GM18499 (cell line): ENCODE results near the gene TMTC4.

Source experiments
- ATAC-seq: cut with Tn5 transposase; IDR thresholded peaks from one replicate; pipeline ENCODE4 v1.9.1; 2021; ENCODE audit warnings: moderate number of reproducible peaks; ENCODE audit not compliant: insufficient read depth, unreplicated experiment

The TMTC4 gene

DNA sequence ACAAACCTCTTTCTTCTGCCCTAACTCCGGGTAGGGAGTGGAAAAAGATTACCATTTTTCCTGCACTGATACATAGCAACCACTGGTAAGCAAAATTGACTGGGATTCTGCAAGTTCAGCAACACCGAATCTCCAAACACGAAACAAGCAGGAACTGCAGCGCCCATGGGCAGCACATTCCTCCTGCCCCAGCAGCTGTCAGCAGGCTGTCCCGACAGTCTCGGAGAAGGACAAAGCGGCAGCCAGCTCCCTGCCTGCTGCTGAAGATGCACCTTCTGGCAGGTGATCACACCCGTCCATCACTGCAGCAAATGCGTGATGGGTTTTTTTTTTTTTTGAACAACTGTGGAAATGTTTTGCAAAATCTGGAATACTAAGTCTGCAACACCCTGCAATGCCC, 6.7 kb downstream of the TMTC4 start:
- ATAC-seq: no peak

GRCh38 chr13:100666124-100666523, 8.5 kb downstream of the TMTC4 start:
- ATAC-seq: no peak

- no peak for ATAC-seq
These were observed 9.2 kb downstream of the TMTC4 start for GRCh38 chr13:100665403-100665802.

DNA sequence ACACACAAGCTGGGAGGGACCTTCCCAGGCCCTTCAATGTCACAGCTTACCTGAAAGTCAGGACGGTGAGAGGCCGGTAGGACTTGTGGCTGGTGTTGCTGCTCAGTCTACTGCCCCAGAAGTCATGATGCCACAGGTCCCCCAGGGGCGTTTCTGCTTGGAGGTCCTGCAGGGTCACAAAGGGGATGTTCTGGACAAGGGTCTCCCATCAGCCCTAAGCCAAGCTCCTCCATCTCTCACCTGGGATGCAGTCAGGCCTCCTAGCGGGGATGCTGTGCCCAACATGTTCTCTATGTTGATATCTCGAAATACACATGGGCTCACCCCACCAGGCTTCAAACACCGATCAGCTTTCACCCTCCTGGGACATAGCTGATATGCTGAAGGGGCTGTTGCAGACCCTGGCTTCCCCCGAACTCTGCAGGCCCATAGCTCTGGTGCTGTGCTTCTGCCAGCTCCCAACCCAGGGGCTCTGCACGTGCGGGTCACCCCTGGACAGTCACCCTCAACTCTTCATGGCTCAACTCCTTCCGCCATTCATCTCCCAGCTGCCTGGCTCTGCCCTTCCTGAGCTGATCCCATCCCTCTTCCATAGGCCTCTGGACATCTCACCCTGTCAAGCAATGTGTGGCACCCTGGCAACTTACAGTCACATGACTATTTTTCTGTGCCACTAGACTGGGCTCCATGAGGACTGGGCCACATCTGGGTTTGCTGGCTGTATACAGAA, 10.3 kb downstream of the TMTC4 start:
- no peak for ATAC-seq

DNA sequence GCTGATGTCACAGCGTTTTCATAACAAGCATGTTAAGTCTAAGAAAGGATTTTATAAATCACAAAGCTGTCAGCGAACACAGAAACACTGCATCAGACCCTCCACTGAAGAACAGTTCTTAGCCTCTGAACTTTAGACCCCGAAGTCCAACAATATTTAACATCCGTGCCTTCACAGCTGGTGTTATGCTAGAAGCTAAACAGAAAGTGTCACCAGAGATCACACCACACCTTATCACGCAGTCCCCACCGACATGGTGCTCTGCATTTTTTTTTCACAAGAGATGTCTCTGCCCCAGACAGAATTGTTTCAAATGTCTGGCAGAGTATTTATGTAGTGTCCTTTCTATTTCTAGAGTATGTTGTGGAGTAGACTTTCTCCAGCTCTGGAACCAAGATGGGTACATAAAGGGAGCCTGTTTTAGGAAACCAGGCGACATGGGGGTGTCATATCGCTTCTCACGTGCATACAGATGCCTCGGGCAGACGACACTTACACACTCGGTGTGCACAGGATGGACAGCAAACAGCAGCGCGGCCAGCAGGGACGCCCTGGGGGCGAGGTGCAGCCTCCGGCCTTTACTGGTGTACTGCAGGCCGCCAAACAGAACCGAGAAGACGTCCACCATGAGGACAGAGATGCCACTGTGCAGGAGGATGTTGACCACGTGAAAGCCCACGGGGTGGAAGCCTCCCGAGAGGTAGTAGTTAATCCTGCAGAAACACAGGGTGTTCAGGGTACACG, 12.0 kb downstream of the TMTC4 start:
- no peak for ATAC-seq

DNA sequence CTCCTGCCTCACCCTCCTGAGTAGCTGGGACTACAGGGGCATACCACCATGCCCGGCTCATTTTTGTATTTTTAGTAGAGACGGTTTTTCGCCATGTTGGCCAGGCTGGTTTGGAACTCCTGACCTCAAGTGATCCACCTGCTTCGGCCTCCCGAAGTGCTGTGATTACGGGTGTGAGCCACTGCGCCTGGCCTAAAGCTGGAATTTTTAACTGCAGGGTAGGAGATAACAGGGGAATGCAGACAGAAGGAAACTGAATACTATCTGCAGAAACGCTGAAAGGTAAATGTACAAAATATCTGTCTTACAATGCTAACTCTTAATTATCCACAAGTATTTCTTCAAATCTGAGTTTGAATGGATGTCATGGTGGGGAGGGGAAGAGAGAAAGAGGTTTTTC, 13.8 kb downstream of the TMTC4 start:
- ATAC-seq: no peak

DNA sequence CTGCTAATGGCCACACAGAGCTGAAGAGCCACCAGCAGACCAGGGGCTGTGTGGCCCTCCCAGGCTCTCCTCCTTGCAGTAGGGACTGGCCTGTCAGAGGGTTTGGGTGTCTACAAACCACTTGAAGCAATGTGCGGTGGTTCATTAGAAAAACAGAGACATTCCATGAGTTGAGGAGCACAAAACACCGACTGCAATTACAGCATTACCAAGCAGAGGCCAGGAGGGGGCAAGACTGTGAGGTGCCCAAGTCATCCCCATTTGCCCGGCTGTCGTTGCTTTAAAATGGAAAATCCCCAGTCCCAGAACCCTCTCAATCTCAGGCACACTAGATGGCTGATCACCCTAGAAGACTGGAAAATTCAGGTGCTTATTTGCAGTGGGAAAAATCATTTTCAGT, 15.0 kb downstream of the TMTC4 start:
- no peak for ATAC-seq

DNA sequence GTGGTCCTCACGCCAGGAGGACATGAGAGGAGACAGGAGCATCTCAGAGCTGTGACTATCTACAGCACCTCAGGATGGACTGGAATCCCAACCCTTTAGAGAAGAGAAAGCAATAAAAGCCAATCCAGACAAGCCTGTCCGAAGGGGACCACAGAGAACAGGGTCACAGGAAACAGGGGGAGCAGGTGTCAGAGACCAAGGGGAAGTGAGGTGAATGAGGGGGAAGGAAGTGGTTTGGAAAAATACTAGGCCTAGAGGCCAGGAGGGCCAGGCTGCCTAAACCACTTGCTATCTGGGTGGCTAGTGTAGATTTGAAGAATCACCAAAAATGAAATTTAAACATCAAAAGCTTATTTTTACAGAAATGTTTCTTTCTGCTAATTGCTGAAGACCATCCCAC, 16.2 kb downstream of the TMTC4 start:
- ATAC-seq: peak; percentile 74

- no peak for ATAC-seq
These were observed 16.7 kb downstream of the TMTC4 start for GRCh38 chr13:100657881-100658315.

- ATAC-seq: no peak
These were observed 22.1 kb downstream of the TMTC4 start for GRCh38 chr13:100652510-100652909.

- no peak for ATAC-seq
These were observed 24.3 kb downstream of the TMTC4 start for GRCh38 chr13:100650326-100650725.

- ATAC-seq: no peak
These were observed 26.2 kb downstream of the TMTC4 start for GRCh38 chr13:100648354-100648753.

GRCh38 chr13:100646871-100647270, 27.7 kb downstream of the TMTC4 start:
- no peak for ATAC-seq

- ATAC-seq: no peak
These were observed 28.4 kb downstream of the TMTC4 start for GRCh38 chr13:100646030-100646673.

DNA sequence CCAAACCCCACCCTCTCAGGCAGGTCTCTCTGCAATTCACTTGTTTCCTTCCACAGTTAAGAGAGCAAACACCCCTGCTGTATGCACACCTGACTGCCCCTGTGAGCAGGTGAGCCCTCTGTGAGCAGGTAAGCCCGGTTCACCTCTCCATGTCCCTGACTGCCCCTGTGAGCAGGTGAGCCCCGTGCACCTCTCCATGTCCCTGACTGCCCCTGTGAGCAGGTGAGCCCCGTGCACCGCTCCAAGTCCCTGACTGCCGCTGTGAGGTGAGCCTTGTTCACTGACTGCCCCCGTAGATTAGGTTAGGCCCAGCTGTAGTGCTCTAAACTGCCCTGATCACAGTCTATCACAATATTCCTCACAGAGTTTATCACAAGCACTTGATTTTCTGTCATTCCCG, 29.2 kb downstream of the TMTC4 start:
- no peak for ATAC-seq

DNA sequence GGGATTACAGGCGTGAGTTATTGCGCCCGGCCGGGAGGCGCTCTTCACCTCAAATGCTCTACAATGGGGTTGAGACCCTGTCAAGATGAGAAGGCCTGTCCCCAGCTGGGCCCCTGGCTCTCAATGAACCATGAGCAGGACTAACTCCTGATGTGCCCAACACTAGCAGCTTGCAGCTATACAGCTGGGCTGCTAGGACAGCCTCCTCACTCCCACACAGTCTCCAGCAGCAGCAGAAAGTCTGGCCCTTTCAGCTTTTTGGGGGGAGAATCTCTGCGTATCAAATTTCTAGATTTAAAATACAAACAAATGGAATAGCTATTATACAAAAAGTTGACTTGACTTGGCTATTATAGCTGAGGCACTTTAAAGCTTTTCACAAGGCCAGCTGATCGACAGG, 30.2 kb downstream of the TMTC4 start:
- no peak for ATAC-seq

- no peak for ATAC-seq
These were observed 36.8 kb downstream of the TMTC4 start for GRCh38 chr13:100637796-100638195.

- no peak for ATAC-seq
These were observed 37.2 kb downstream of the TMTC4 start for GRCh38 chr13:100637380-100637779.

DNA sequence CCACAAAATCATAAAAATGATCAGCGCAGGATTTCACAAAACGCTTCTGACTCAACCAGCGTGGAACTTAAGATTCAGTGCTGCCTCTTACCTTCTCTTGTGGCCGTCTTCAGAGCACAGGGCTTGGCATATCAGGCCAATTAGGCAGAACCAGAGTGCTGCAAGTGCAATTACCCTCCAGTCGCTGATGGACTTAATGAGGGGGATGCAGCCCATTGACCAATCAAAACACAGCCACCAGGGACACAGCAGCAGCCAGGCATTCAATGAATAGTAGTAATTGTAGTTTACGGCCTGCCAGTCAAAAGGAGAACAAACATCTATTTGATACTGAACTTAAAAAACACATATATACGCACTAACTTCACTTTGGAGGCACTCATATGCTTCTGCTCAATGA, 38.2 kb downstream of the TMTC4 start:
- ATAC-seq: no peak

GRCh38 chr13:100636004-100636403, 38.6 kb downstream of the TMTC4 start:
- ATAC-seq: no peak

- no peak for ATAC-seq
These were observed 39.9 kb downstream of the TMTC4 start for GRCh38 chr13:100634696-100635095.
